Neuronal stem cell (in vitro differentiated cells): Measurements from ENCODE around the gene PKHD1.

Experiments used
- DNase-seq: peaks from one replicate; pipeline ENCODE4 v3.0.0-alpha.2; 2013; ENCODE audit warnings: low spot score
- H2AFZ ChIP-seq: one replicate; pipeline ENCODE4 v1.6.1; 2013; ENCODE audit warnings: mild to moderate bottlenecking, low read length, inconsistent platforms
- H2AK5ac ChIP-seq: 2 replicates; pipeline ENCODE4 v1.6.1; 2013; ENCODE audit warnings: low read depth, mild to moderate bottlenecking, inconsistent platforms, low read length, moderate library complexity, mixed read lengths
- H2BK120ac ChIP-seq: 2 replicates; pipeline ENCODE4 v1.6.1; 2013; ENCODE audit warnings: low read depth, mild to moderate bottlenecking, inconsistent platforms, low read length, moderate library complexity, mixed read lengths
- H2BK12ac ChIP-seq: one replicate; pipeline ENCODE4 v1.6.1; 2013; ENCODE audit warnings: low read length, inconsistent platforms
- H2BK15ac ChIP-seq: 2 replicates; pipeline ENCODE4 v1.6.1; 2013; ENCODE audit warnings: mild to moderate bottlenecking, low read length, inconsistent platforms, mixed read lengths
- H2BK5ac ChIP-seq: one replicate; pipeline ENCODE4 v1.6.1; 2013; ENCODE audit warnings: inconsistent platforms, mild to moderate bottlenecking, low read length, moderate library complexity
- H3K14ac ChIP-seq: one replicate; pipeline ENCODE4 v1.6.1; 2013; ENCODE audit warnings: low read length, inconsistent platforms
- H3K18ac ChIP-seq: 2 replicates; pipeline ENCODE4 v1.6.1; 2013; ENCODE audit warnings: low read length, inconsistent platforms
- H3K23ac ChIP-seq: 2 replicates; pipeline ENCODE4 v1.6.1; 2013; ENCODE audit warnings: low read depth, mild to moderate bottlenecking, mixed read lengths, low read length, inconsistent platforms; ENCODE audit not compliant: poor library complexity
- H3K27ac ChIP-seq: replicated peaks from 3 replicates; pipeline ENCODE4 v1.5.1; 2013; ENCODE audit warnings: low read length, inconsistent platforms
- H3K27me3 ChIP-seq, 3 experiments: 2 replicates each; pipeline ENCODE4 v1.6.1; 2013; ENCODE audit warnings: low read length in 3 of 3, mild to moderate bottlenecking in 2 of 3, inconsistent platforms in 1 of 3, low read depth in 1 of 3, mixed read lengths in 1 of 3, moderate library complexity in 1 of 3; ENCODE audit not compliant: control insufficient read depth in 3 of 3, insufficient read depth in 3 of 3
- H3K36me3 ChIP-seq, 2 donors: replicated peaks in 1 of 2; 2 replicates each; pipeline ENCODE4 v1.6.1; 2013; ENCODE audit warnings: low read length in 2 of 2; ENCODE audit not compliant: control insufficient read depth in 2 of 2, insufficient read depth in 2 of 2
- H3K4ac ChIP-seq: 2 replicates; pipeline ENCODE4 v1.6.1; 2013; ENCODE audit warnings: inconsistent platforms, mild to moderate bottlenecking, low read length, moderate library complexity
- H3K4me1 ChIP-seq, 2 donors: 1 replicate in 1 of 2; 2 replicates in 1 of 2; pipeline ENCODE4 v1.6.1; 2013; ENCODE audit warnings: low read length in 2 of 2, low read depth in 1 of 2; ENCODE audit not compliant: control insufficient read depth in 2 of 2, insufficient read depth in 1 of 2
- H3K4me2 ChIP-seq: one replicate; pipeline ENCODE4 v1.6.1; 2013; ENCODE audit warnings: mild to moderate bottlenecking, low read length, inconsistent platforms; ENCODE audit not compliant: insufficient read depth, poor library complexity, severe bottlenecking
- H3K4me3 ChIP-seq, 2 donors: 2 replicates each; pipeline ENCODE4 v1.5.1; 2013; ENCODE audit warnings: low read length in 2 of 2, mild to moderate bottlenecking in 2 of 2, inconsistent platforms in 1 of 2, moderate library complexity in 1 of 2
- H3K79me1 ChIP-seq: one replicate; pipeline ENCODE4 v1.6.1; 2013; ENCODE audit warnings: low read depth, mild to moderate bottlenecking, inconsistent platforms, low read length, moderate library complexity
- H3K9ac ChIP-seq: one replicate; pipeline ENCODE4 v1.6.1; 2013; ENCODE audit warnings: mild to moderate bottlenecking, low read depth, low read length, inconsistent platforms; ENCODE audit not compliant: poor library complexity
- H3K9me3 ChIP-seq, 2 donors: replicated peaks in 1 of 2; 2 replicates each; pipeline versions ENCODE3 to v1.6.1; 2013; ENCODE audit warnings: low read length in 2 of 2, mild to moderate bottlenecking in 2 of 2, inconsistent platforms in 1 of 2, low read depth in 1 of 2, mixed read lengths in 1 of 2, moderate library complexity in 1 of 2; ENCODE audit not compliant: control insufficient read depth in 2 of 2, insufficient read depth in 1 of 2
- H4K8ac ChIP-seq: one replicate; pipeline ENCODE4 v1.6.1; 2013; ENCODE audit warnings: low read depth, mild to moderate bottlenecking, inconsistent platforms, low read length, moderate library complexity
- H4K91ac ChIP-seq: one replicate; pipeline ENCODE4 v1.6.1; 2013; ENCODE audit warnings: low read length, low read depth, mild to moderate bottlenecking, inconsistent platforms; ENCODE audit not compliant: poor library complexity
- WGBS, 2 donors: extraction: QIAGEN DNeasy Blood & Tissue Kit; methylation state at CpG; one replicate each; pipeline ENCODE4 v1.1.7; 2013; ENCODE audit warnings: missing lambda C conversion rate in 2 of 2, mixed read lengths in 1 of 2; ENCODE audit not compliant: insufficient read length in 2 of 2, insufficient replicate concordance in 1 of 2; ENCODE audit errors: extremely low coverage in 2 of 2; 5-methylcytosine and 5-hydroxymethylcytosine counted together

Gene PKHD1

DNA sequence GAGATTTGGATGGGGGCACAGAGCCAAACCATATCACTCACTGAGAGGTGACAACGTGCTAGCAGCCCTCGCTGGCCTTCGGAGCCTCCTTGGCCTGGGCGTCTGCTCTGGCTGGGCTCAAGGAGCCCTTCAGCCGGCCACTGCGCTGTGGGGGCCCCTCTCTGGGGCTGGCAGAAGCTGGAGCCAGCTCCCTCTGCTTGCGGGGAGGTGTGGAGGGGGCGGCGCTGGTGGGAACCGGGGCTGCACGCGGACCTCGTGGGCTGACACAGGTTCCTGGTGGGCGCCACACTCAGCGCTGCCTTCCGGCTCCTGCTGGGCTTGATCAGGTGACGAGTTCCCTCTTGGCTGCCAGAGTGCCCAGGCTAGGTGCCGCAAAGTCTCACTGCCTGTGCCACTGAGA lies 489.2 kb downstream of the PKHD1 start:
- Histone ChIP-seq H4K91ac (no peak overlapping the region), H3K14ac (peak overlapping the region; percentile 38), H4K8ac (no peak overlapping the region), H3K23ac (no peak overlapping the region), H3K4me1 (no peaks in the 10 kb centered on the region), H3K36me3 (no peaks in the 10 kb centered on the region), H2BK5ac (no peak overlapping the region), H3K27me3 (no peaks in the 10 kb centered on the region), H3K79me1 (no peaks in the 10 kb centered on the region), H2BK15ac (no peak overlapping the region), H3K9ac (no peak overlapping the region), H3K18ac (no peak overlapping the region), H3K27ac (no peak overlapping the region), H3K9me3 (peaks cover 0 to 1% of the 10 kb centered on the region in 2 donors), H2AK5ac (no peak overlapping the region), H2BK120ac (no peak overlapping the region), H2BK12ac (no peak overlapping the region), H2AFZ (no peak overlapping the region), H3K4me3 (no peak overlapping the region), H3K4ac (no peak overlapping the region), H3K4me2 (no peak overlapping the region)
- DNase-seq, result no peak
- WGBS, 2 donors, result no CpG with 5 or more reads among the region's 18 CpGs

DNA sequence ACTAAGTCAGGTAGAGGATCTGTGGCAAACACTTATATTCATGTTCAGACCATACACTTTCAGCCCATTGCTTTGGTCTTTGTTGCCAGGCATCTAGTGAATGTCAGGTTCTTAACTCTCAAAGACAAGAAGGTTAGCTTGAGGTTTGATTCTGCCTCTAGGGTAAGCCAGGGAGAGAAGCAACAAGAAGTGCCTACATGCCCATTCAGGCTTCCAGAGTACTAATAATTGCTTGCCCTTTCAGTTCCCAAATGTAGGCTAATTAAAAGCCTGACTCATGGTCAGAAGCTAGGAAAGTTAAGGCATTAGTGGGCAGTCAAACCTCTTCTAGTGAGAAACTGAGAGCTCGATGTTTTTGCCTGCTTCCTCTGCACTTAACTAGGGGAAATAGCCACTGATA lies 492.4 kb downstream of the PKHD1 start:
- H3K4me1 ChIP-seq, result no peaks in the 10 kb centered on the region
- H3K4me3 ChIP-seq, result no peak overlapping the region
- WGBS, 2 donors, result no CpG with 5 or more reads among the region's 1 CpG
- H3K36me3 ChIP-seq, result no peaks in the 10 kb centered on the region
- no peak for DNase-seq
- no peak overlapping the region for H2BK15ac ChIP-seq
- peaks cover 0 to 1% of the 10 kb centered on the region in 2 donors for H3K9me3 ChIP-seq
- no peaks in the 10 kb centered on the region for H3K27me3 ChIP-seq
- no peak overlapping the region for H3K23ac ChIP-seq
- no peak overlapping the region for H3K27ac ChIP-seq
- H3K4me2 ChIP-seq, result no peak overlapping the region
- H3K9ac ChIP-seq, result no peak overlapping the region
- no peak overlapping the region for H4K8ac ChIP-seq
- H2BK5ac ChIP-seq, result no peak overlapping the region
- H4K91ac ChIP-seq, result no peak overlapping the region
- H3K14ac ChIP-seq, result no peak overlapping the region
- H3K4ac ChIP-seq, result no peak overlapping the region
- no peaks in the 10 kb centered on the region for H3K79me1 ChIP-seq
- no peak overlapping the region for H3K18ac ChIP-seq
- H2BK12ac ChIP-seq, result no peak overlapping the region
- H2AFZ ChIP-seq, result no peak overlapping the region
- no peak overlapping the region for H2BK120ac ChIP-seq
- H2AK5ac ChIP-seq, result no peak overlapping the region

DNA sequence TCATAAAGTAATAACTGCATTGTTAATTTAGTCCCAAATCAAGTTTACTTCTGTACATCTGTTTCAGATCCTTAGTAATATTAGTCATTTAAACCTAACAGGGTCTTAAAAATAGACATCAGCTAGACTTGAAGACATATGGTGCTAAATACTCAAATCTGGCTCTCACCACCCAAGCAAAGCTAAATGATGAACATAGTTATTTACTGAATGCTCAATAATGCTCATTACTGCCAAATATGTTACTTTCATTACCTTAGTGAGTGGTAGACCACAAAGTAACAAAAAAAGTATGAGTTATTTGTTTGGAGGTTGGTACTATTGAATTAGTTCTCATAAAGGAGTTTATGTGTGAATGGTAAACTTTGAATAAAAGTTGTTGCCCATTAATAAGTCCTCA lies 502.1 kb downstream of the PKHD1 start:
- Histone ChIP-seq H3K4me3 (no peak overlapping the region), H3K4me2 (no peak overlapping the region), H3K27me3 (no peaks in the 10 kb centered on the region), H3K9ac (no peak overlapping the region), H3K4ac (no peak overlapping the region), H3K23ac (no peak overlapping the region), H3K79me1 (no peaks in the 10 kb centered on the region), H2BK15ac (no peak overlapping the region), H3K18ac (no peak overlapping the region), H4K8ac (no peak overlapping the region), H2BK12ac (no peak overlapping the region), H3K9me3 (no peaks in the 10 kb centered on the region), H2AK5ac (no peak overlapping the region), H3K36me3 (no peaks in the 10 kb centered on the region), H2AFZ (no peak overlapping the region), H2BK5ac (no peak overlapping the region), H2BK120ac (no peak overlapping the region), H3K27ac (no peak overlapping the region), H4K91ac (no peak overlapping the region), H3K4me1 (no peaks in the 10 kb centered on the region), H3K14ac (no peak overlapping the region)
- no peak for DNase-seq

DNA sequence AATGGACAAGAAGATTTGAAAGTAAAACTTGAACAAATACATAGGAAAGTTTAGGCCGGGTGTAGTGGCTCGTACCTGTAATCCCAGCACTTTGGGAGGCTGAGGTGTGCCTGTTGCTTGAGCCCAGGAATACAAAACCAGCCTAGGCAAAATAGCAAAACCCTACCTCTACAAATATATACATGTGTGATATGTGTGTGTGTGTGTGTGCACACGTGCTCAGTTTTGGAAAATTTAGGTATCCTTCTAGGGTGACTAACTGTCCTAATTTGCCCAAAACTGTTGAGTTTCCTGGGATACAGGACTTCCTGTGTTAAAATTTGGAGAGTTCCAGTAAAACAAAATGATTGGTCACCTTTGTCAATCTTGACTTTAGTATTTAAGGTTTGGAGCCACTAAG lies 503.2 kb downstream of the PKHD1 start:
- Histone ChIP-seq H2BK15ac (no peak overlapping the region), H2AK5ac (no peak overlapping the region), H3K9ac (no peak overlapping the region), H3K9me3 (no peaks in the 10 kb centered on the region), H3K4ac (no peak overlapping the region), H2BK5ac (no peak overlapping the region), H3K23ac (no peak overlapping the region), H3K4me3 (no peak overlapping the region), H2BK120ac (no peak overlapping the region), H3K79me1 (no peaks in the 10 kb centered on the region), H4K8ac (no peak overlapping the region), H2AFZ (no peak overlapping the region), H3K4me1 (no peaks in the 10 kb centered on the region), H3K14ac (no peak overlapping the region), H3K36me3 (no peaks in the 10 kb centered on the region), H3K4me2 (no peak overlapping the region), H3K27me3 (no peaks in the 10 kb centered on the region), H2BK12ac (no peak overlapping the region), H3K27ac (no peak overlapping the region), H3K18ac (no peak overlapping the region), H4K91ac (no peak overlapping the region)
- no CpG with 5 or more reads among the region's 3 CpGs for WGBS, 2 donors
- no peak for DNase-seq
